ENCODE data around the gene PTCD3. TPM values are rescaled to one million over a fixed set of nuclear protein-coding genes. Genes with fewer than 3 reads are reported as not detected.

PTCD3 gene
- total RNA-seq, 4 donors from 2014 or later: 61.5 to 103 (median 73.7) TPM

DNA sequence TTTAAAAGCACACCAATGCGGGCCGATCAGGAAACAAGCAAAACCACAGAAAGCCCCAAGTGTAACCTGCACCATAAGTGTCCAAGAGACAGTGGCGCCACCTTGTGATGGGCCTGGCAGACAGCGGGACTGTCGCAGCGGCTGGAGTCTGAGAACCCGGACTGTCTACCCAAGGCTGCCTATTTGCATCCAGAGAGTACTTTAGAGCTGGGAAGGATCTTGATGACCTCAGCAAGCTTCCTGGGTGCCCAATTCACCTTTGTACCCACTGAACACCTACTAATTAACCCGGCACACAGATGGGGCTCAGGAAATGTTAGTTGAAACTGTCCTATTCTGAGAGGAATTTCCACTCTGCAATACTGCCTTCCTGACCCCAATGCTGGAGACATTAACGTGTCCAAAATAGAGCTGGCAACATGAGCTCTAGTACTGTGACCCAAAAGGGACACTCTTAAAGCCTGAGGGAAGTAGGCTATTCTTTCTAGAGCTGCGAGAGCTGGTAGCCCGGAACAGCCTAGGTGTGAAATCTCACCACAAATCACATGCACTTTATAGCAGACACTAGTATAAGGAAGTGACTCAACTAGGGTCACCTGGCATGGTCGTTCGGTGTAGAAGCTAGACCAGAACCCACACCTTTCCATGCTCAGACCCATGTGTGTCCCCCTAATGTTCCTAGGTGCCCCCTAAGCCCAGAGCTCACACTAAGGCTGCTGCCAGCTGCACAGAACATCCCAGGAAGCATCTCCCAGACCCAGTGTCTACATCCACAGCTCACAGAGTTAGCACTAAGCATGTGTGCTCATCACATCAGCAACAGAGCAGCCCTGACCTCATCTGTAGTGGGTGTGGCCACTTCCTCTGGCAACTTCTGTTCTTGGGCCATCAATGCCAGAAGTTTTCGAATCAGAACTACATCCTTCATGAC, 25.8 kb upstream of the PTCD3 start:
- Histone ChIP-seq H3K4me1 (peaks cover 0 to 14% (median 2%) of the 10 kb centered on the region in 4 donors), H3K27ac (peak overlapping the region in 1 of 4 donors; percentile 7), H3K27me3 (no peaks in the 10 kb centered on the region), H3K4me3 (no peak overlapping the region), H3K36me3 (peaks cover 0 to 84% (median 7%) of the 10 kb centered on the region in 3 donors), H3K9me3 (no peaks in the 10 kb centered on the region)
- TF ChIP-seq POLR2A (IDR thresholded peaks at IDR 0.05): no peak
- TF ChIP-seq, protein P1, sequence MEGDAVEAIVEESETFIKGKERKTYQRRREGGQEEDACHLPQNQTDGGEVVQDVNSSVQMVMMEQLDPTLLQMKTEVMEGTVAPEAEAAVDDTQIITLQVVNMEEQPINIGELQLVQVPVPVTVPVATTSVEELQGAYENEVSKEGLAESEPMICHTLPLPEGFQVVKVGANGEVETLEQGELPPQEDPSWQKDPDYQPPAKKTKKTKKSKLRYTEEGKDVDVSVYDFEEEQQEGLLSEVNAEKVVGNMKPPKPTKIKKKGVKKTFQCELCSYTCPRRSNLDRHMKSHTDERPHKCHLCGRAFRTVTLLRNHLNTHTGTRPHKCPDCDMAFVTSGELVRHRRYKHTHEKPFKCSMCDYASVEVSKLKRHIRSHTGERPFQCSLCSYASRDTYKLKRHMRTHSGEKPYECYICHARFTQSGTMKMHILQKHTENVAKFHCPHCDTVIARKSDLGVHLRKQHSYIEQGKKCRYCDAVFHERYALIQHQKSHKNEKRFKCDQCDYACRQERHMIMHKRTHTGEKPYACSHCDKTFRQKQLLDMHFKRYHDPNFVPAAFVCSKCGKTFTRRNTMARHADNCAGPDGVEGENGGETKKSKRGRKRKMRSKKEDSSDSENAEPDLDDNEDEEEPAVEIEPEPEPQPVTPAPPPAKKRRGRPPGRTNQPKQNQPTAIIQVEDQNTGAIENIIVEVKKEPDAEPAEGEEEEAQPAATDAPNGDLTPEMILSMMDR (IDR thresholded peaks at IDR 0.05): peak; percentile 79 to 86 (median 79)
- DNase-seq (ENCODE audit: low spot score in 2 of 2): peak; percentile 70 to 86
- WGBS, 2 donors: 43 to 57% methylated on average over 9 to 14 of the region's 14 CpGs

DNA sequence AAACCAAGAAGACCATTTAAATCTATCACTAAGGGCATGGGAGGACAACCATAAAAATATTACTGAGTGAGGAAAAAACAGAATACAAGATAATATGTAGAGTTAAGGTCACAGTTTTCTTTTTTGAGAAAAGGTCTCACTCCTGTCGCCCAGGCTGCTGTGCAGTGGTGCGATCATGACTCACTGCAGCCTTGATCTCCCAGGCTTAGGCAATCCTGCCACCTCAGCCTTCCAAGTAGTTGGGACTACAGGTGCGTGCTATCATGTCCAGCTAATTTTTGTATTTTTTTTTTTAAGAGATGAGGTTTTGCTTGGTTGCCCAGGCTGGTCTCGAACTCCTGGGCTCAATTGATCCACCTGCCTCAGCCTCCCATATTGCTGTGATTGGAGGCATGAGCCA, 24.3 kb upstream of the PTCD3 start:
- DNase-seq (ENCODE audit: low spot score in 2 of 2): no peak
- no peaks in the 10 kb centered on the region for H3K9me3 ChIP-seq
- H3K4me1 ChIP-seq: peaks cover 0 to 14% (median 2%) of the 10 kb centered on the region in 4 donors
- H3K27me3 ChIP-seq: no peaks in the 10 kb centered on the region
- no peak overlapping the region for H3K27ac ChIP-seq
- TF ChIP-seq EP300 (IDR thresholded peaks at IDR 0.05) (no peak), POLR2A (IDR thresholded peaks at IDR 0.05) (no peak)
- TF ChIP-seq, protein P1 (IDR thresholded peaks at IDR 0.05): no peak
- peaks cover 0 to 90% (median 7%) of the 10 kb centered on the region in 3 donors for H3K36me3 ChIP-seq
- WGBS, 2 donors: 96 to 97% methylated on average over 4 of the region's 4 CpGs
- no peak overlapping the region for H3K4me3 ChIP-seq

DNA sequence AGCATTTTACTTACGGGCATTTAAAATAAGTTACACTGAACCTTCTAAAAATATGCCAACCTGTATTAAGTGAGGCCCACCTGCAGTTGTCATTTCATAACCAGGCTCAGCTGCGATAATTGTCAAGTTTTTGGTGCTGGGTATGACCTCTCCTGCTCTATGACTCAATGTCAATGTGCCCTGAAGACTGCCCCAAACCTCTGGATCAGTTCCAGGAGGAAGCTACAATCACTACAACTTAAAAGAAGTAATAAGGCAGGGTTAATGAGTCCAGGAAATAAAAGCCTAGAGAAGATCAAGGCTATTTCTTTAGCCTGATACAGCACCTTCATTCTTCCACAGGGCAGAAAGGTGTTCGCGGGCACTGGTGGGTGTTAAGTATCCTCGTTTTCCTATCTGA, 23.3 kb upstream of the PTCD3 start:
- H3K27me3 ChIP-seq: no peaks in the 10 kb centered on the region
- TF ChIP-seq POLR2A (IDR thresholded peaks at IDR 0.05): no peak
- no peak overlapping the region for H3K27ac ChIP-seq
- no peak overlapping the region for H3K4me3 ChIP-seq
- H3K4me1 ChIP-seq: peaks cover 0 to 14% (median 2%) of the 10 kb centered on the region in 4 donors
- DNase-seq (ENCODE audit: low spot score in 2 of 2): no peak
- H3K36me3 ChIP-seq: peaks cover 0 to 90% (median 0%) of the 10 kb centered on the region in 3 donors
- no peaks in the 10 kb centered on the region for H3K9me3 ChIP-seq
- 78 to 85% methylated on average over 5 of the region's 5 CpGs for WGBS, 2 donors

DNA sequence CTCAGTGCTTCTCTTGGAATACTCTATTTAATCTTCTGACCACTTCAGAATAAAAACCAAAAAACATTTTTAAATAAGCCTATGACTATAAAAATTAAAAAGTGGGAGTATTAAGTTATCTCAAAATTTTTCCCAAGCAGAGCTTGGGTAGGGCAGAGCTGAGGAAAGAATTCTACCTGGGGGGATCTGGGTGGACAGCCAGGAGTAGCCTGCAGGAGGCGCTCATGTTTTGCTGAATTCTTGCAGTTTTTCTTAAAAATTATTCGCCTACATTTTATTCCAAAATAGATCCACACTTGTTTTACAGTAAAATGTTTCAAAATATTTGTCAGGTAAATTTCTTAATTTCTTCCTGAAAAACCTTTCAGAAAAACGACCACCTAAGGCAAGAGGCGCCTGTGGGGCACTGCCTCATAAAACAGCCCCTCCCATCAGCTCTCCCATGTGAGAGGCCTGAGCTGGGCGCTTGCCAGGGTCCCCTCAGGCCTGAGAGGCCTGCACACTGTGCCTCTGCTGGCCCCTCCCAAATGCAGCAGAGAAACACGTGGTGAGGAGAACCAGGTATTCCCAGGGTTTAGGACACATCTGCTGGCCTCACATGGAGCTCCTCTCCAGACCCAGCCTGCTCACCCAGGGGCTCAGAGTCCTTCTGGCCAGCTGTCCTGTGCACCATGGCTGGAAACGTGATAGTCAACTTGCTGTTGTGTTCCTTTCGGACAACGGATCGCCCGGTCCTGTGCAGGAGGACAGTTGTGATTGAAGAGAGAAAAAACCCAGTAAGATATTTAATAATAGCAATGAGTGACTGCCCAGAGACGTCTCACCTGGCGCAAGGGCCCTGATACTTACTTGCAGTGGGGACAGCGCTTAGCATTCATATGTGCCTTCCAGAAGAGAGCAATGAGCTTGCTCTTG, 17.8 kb upstream of the PTCD3 start:
- DNase-seq (ENCODE audit: low spot score in 2 of 2): no peak
- Histone ChIP-seq H3K4me1 (no peaks in the 10 kb centered on the region), H3K27ac (no peak overlapping the region), H3K27me3 (no peaks in the 10 kb centered on the region), H3K36me3 (peaks cover 0 to 86% (median 5%) of the 10 kb centered on the region in 3 donors), H3K4me3 (no peak overlapping the region), H3K9me3 (no peaks in the 10 kb centered on the region)
- no peak for TF ChIP-seq POLR2A (IDR thresholded peaks at IDR 0.05)
- TF ChIP-seq, protein P1 (IDR thresholded peaks at IDR 0.05): peak in 1 of 5 experiments; percentile 15
- WGBS, 2 donors: 82 to 84% methylated on average over 14 of the region's 14 CpGs

DNA sequence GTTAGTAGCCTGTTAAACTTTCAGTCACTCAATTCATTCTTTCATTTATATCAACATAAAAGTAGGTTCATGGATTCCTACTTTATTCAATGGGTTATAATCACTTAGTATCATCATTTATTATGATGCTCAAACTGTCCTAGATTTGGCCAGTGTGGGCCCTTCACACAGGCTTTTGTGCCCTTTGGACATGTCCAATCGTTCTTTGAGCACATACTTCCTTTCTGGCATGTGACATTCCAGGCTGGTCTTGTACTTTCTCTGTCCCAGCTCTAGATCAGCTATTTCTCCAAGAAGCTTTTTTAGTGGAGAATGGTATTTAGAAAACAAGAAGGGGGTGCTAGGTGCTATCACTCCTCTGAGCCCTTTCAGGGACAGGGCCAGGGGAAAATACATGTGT, 11.8 kb upstream of the PTCD3 start:
- no peak for DNase-seq (ENCODE audit: low spot score in 2 of 2)
- WGBS, 2 donors: 54 to 63% methylated on average over 1 of the region's 1 CpG
- H3K27ac ChIP-seq: no peak overlapping the region
- TF ChIP-seq EP300 (IDR thresholded peaks at IDR 0.05) (no peak), POLR2A (IDR thresholded peaks at IDR 0.05) (no peak)
- TF ChIP-seq, protein P1 (IDR thresholded peaks at IDR 0.05): no peak
- no peaks in the 10 kb centered on the region for H3K27me3 ChIP-seq
- no peaks in the 10 kb centered on the region for H3K4me1 ChIP-seq
- no peaks in the 10 kb centered on the region for H3K9me3 ChIP-seq
- H3K4me3 ChIP-seq: no peak overlapping the region
- peaks cover 0 to 85% (median 5%) of the 10 kb centered on the region in 3 donors for H3K36me3 ChIP-seq
